HuH-7 (cell line): ENCODE results near the gene RCC1.
A peak's percentile ranks its signal among the peaks of the same experiment; 100 is the strongest.
"Not testable (repeated sequence)": the region's sequence is repeated elsewhere in the genome, so short reads cannot be mapped to it uniquely, and the experiment has no call there.

Experiments used
- DNase-seq: peaks from one replicate; pipeline ENCODE4 v3.0.0; 2011; ENCODE audit warnings: low spot score

RCC1 gene

DNA sequence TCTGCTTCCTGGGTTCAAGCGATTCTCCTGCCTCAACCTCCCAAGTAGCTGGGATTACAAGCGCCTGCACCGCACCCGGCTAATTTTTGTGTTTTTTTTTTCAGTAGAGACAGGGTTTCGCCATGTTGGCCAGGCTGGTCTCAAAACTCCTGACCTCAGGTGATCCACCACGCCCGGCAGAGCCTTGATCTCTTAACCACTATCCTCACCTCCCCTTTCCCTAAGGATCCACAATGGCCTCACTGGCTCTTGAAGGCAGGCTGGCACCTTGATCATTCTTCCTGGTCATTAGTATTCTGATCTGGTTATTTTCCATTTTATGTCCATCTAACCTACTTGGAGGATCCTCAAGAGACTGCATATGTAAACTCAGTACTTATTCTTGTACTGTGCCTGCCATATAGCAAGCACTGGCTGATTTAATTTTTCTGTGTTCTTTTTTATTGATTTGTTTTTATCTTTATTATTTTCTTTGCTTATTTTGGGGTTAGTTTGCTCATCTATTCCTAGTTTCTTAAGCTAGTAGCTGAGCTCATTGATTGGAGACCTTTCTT, 6.3 kb downstream of the RCC1 start:
- DNase-seq = no peak

DNA sequence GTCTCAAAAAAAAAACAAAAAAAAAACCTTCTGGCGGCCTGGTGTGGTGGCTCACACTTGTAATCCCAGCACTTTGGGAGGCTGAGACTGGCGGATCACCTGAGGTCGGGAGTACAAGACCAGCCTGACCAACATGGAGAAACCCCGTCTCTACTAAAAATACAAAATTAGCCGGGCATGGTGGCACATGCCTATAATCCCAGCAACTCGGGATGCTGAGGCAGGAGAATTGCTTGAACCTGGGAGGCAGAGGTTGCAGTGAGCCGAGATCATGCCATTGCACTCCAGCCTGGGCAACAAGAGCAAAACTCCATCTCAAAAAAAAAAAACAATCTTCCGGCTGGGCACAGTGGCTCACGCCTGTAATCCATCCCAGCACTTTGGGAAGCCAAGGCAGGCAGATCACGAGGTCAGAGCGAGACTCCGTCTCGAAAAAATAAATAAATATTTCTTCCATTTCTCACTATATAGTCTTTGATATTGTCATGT, 8.6 kb downstream of the RCC1 start:
- DNase-seq = not testable (repeated sequence)

GRCh38 chr1:28516518-28516956, 10.7 kb downstream of the RCC1 start:
- no peak for DNase-seq

GRCh38 chr1:28517649-28517999, 11.8 kb downstream of the RCC1 start:
- DNase-seq = no peak

GRCh38 chr1:28518000-28518744, 12.3 kb downstream of the RCC1 start:
- peak; percentile 91 for DNase-seq

GRCh38 chr1:28518745-28519341, 13.0 kb downstream of the RCC1 start:
- peak; percentile 37 for DNase-seq

DNA sequence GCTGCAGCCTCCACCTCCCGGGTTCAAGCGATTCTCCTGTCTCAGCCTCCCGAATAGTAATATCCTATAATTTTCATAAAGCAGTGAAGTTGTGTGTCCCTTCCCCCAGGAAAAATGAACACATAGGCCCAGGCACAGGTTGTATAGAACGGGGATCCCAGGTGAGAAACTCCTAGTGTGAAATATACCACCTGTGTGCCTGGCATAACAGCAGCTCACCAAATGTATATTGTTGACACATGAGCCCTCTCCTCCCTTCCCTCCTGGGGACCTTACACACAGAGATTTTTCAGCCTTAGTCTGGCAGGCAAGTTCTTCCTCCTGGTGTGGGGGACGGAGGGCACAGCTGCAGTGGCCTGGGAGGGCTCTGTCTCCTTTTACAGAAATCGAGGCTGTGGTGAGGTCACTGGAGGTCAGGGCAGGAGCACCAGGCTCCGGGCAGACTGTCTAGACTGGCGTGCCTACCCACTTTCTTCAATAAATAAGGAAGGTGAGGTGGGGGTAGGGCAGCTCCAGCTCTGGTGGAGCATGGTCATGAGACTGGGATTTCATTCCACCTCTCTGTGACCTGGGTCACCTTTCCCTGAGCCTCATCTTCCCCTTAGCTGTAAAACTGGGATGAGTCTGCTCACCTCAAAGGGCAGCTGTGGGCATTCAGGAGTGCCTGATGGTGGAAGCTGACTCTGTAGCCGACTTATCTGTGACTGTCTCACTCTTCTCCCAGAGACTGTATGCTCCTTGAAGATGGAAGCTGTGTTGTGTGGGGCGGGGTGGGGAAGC, 14.3 kb downstream of the RCC1 start:
- DNase-seq = no peak

DNA sequence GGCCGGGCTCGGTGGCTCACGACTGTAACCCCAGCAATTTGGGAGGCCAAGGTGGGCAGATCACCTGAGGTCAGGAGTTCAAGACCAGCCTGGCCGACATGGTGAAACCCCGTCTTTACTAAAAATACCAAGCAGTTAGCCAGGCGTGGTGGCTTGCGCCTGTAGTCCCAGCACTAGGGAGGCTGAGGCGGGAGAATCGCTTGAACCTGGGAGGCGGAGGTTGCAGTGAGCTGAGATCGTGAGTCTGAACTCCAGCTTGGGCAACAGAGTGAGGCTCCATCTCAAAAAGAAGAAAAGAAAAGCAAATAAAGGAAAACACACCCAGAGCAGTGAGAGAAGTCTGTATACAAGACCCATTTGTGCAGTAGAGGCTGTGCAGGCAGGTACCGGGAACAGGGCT, 15.0 kb downstream of the RCC1 start:
- not testable (repeated sequence) for DNase-seq

DNA sequence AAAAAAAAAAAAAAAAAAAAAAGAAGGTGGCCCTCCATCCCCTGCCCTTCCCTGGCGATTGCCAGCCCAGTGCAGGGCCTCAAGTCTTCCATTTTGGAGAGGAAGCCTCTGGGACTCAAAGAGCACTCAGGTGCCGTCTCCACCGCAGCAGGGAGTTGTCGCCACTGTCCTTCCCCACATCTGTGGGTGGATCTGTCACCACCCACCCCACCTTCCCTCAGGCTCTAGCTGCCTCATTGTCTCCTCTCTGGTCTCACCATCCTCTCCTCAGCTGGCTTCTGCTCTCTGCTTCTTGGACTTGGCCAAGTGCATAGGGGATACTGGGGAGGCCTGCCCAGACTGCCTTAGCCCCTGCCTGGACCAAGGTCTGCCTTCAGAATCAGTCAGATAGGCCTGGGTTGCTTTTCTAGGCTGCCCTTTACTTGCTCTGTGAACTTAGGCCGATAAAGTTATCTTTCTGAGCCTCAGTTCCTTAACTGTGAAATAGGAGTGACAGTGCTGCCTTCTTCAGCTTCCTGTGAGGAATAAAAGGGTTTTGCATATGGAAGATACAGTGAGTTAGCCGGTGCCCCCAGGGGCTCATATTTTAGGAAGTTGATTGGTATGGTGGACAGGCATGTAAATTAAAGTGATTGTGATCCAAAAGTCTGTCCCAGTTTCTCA, 15.8 kb downstream of the RCC1 start:
- no peak for DNase-seq

GRCh38 chr1:28522537-28522936, 16.7 kb downstream of the RCC1 start:
- not testable (repeated sequence) for DNase-seq

- DNase-seq = not testable (repeated sequence)
Measured at GRCh38 chr1:28525002-28525642, 19.3 kb downstream of the RCC1 start.

DNA sequence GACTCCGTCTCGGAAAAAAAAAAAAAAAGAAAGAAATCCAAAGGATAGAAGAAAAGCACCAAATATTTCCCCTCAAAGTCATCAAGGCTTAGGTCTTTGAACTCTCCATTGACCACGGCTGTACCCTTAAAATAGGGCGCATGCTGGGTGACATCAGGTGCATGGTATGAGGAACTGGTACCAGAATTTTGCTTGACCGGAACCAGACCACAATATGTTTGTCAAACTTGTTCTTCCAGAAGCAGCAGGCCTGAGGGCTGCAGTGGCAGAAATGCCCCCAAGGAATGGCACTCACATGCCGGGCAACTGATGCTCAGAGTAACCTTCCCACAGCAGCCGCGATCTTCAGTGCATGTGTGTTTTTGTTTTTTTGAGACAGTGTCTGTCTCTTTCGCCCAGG, 21.0 kb downstream of the RCC1 start:
- no peak for DNase-seq

- DNase-seq = no peak
Measured at GRCh38 chr1:28530456-28530855, 24.6 kb downstream of the RCC1 start.

- no peak for DNase-seq
Measured at GRCh38 chr1:28534671-28535070, 28.8 kb downstream of the RCC1 start.

- DNase-seq = no peak
Measured at GRCh38 chr1:28535180-28535579, 29.3 kb downstream of the RCC1 start.

DNA sequence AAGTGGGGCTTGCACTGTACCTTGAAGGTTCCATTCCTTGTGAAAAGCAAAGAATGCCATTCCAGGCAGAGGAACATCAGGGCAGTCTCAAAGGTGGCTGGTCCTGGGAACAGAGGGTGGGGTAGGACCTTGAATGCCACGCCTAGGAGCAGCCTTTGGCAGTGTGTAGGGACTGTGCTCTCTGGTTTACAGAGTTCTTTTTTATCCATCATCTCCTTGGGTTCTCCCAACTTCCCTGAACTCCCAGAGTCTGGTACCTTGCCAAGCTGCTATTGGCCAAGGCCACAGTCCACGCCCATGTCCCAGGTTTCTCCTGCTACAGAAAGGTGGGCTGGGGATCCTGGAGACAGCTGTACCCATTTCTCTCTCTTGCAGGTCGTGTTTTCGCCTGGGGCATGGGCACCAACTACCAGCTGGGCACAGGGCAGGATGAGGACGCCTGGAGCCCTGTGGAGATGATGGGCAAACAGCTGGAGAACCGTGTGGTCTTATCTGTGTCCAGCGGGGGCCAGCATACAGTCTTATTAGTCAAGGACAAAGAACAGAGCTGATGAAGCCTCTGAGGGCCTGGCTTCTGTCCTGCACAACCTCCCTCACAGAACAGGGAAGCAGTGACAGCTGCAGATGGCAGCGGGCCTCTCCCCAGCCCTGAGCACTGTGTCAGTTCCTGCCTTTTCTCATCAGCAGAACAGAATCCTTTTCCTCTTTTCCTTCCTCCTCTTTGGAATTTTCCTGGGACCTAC, 31.8 kb downstream of the RCC1 start:
- DNase-seq = no peak

DNA sequence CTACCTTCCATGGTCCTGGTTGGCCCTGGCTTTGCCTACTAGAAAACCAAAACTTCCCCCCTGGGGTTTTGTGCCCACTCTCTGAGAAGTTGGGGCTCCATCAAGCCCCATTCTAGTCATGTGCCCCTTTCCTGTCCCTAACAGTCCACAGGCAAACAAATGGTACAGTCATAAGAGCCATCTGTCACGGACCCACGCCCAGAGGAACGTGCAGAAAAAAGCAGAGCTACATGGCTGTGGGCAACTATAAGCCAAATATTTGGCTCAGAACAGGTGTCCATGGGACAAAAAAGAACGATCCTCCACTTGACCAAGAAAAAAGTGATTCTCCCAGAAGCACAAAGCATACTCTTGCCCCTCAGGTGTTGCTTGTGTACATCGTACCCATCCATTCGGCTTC, 32.4 kb downstream of the RCC1 start:
- no peak for DNase-seq

- DNase-seq = no peak
Measured at GRCh38 chr1:28540651-28541050, 34.8 kb downstream of the RCC1 start.

GRCh38 chr1:28541414-28542015, 35.7 kb downstream of the RCC1 start:
- DNase-seq = not testable (repeated sequence)

DNA sequence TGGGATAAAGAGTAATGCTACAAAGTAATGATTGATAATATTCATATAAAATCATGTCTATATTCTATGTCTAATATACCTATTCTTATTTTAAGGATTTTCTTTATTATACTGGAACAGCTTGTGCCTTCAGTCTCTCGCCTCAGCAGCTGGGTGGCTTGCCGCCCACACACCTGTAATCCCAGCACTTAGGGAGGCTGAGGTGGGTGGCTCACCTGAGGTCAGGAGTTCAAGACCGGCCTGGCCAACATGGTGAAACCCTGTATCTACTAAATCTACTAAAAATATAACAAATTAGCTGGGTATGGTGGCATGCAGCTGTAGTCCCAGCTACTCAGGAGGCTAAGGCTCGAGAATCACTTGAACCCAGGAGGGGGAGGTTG, 39.4 kb downstream of the RCC1 start:
- no peak for DNase-seq
